H9 (cell line): Measurements from ENCODE around the gene CDH6. TPM values are rescaled to one million over a fixed set of nuclear protein-coding genes. Genes with fewer than 3 reads are reported as not detected.

Experiments
- DNase-seq: peaks from one replicate; pipeline ENCODE4 v3.0.0-alpha.2; 2017
- H2AFZ ChIP-seq: one replicate; pipeline ENCODE4 v1.6.1; 2013; ENCODE audit warnings: mild to moderate bottlenecking, low read length, control low read depth, moderate library complexity
- H2AK5ac ChIP-seq: 2 replicates; pipeline ENCODE4 v1.6.1; 2013; ENCODE audit warnings: low read length, control low read depth, mixed read lengths; ENCODE audit not compliant: insufficient read length
- H2BK120ac ChIP-seq: one replicate; pipeline ENCODE4 v1.6.1; 2013; ENCODE audit warnings: low read depth, mild to moderate bottlenecking, low read length, control low read depth, inconsistent platforms; ENCODE audit not compliant: poor library complexity, severe bottlenecking
- H2BK12ac ChIP-seq: 2 replicates; pipeline ENCODE4 v1.6.1; 2013; ENCODE audit warnings: low read length, control low read depth, mixed read lengths, low read depth; ENCODE audit not compliant: insufficient read length
- H2BK15ac ChIP-seq: 2 replicates; pipeline ENCODE4 v1.6.1; 2013; ENCODE audit warnings: low read depth, low read length, control low read depth
- H2BK20ac ChIP-seq: one replicate; pipeline ENCODE4 v1.6.1; 2013; ENCODE audit warnings: low read depth, mild to moderate bottlenecking, low read length, control low read depth, inconsistent platforms; ENCODE audit not compliant: poor library complexity, severe bottlenecking
- H2BK5ac ChIP-seq: 2 replicates; pipeline ENCODE4 v1.6.1; 2013; ENCODE audit warnings: low read length, control low read depth, mixed read lengths; ENCODE audit not compliant: insufficient read length
- H3K14ac ChIP-seq: 2 replicates; pipeline ENCODE4 v1.6.1; 2013; ENCODE audit warnings: low read length, control low read depth; ENCODE audit not compliant: insufficient read depth
- H3K18ac ChIP-seq: 2 replicates; pipeline ENCODE4 v1.6.1; 2013; ENCODE audit warnings: low read depth, mild to moderate bottlenecking, mixed read lengths, low read length, control low read depth; ENCODE audit not compliant: insufficient read length
- H3K23ac ChIP-seq: 2 replicates; pipeline ENCODE4 v1.6.1; 2013; ENCODE audit warnings: low read length, control low read depth, mixed read lengths, low read depth; ENCODE audit not compliant: insufficient read length
- H3K23me2 ChIP-seq: 2 replicates; pipeline ENCODE4 v1.6.1; 2013; ENCODE audit warnings: low read depth, mild to moderate bottlenecking, mixed read lengths, low read length, control low read depth; ENCODE audit not compliant: insufficient read length, poor library complexity, severe bottlenecking
- H3K27ac ChIP-seq: 2 replicates; pipeline ENCODE4 v1.5.1; 2013; ENCODE audit warnings: low read length, control low read depth, mixed read lengths, low read depth; ENCODE audit not compliant: insufficient read length
- H3K27me3 ChIP-seq: 2 replicates; pipeline ENCODE4 v1.6.1; 2013; ENCODE audit warnings: low read length, control low read depth, inconsistent platforms; ENCODE audit not compliant: insufficient read depth
- H3K4ac ChIP-seq: 2 replicates; pipeline ENCODE4 v1.6.1; 2013; ENCODE audit warnings: low read depth, mild to moderate bottlenecking, control low read depth, inconsistent platforms, low read length, moderate library complexity
- H3K4me1 ChIP-seq: 2 replicates; pipeline ENCODE4 v1.6.1; 2013; ENCODE audit warnings: low read length, control low read depth, inconsistent platforms; ENCODE audit not compliant: insufficient read depth
- H3K4me2 ChIP-seq: 2 replicates; pipeline ENCODE4 v1.6.1; 2013; ENCODE audit warnings: low read length, control low read depth, mixed read lengths; ENCODE audit not compliant: insufficient read length, insufficient read depth
- H3K56ac ChIP-seq: 2 replicates; pipeline ENCODE4 v1.6.1; 2013; ENCODE audit warnings: low read depth, mild to moderate bottlenecking, mixed read lengths, low read length, control low read depth; ENCODE audit not compliant: insufficient read length
- H3K79me1 ChIP-seq: 2 replicates; pipeline ENCODE4 v1.6.1; 2013; ENCODE audit warnings: low read depth, mild to moderate bottlenecking, moderate library complexity, low read length, control low read depth, inconsistent platforms; ENCODE audit not compliant: insufficient read depth, poor library complexity, severe bottlenecking
- H3K79me2 ChIP-seq: 2 replicates; pipeline ENCODE4 v1.6.1; 2013; ENCODE audit warnings: low read length, control low read depth, inconsistent platforms; ENCODE audit not compliant: insufficient read depth
- H3K9ac ChIP-seq: 2 replicates; pipeline ENCODE4 v1.6.1; 2013; ENCODE audit warnings: low read length, control low read depth, mixed read lengths; ENCODE audit not compliant: insufficient read length; ENCODE audit errors: extremely low read depth
- H3K9me3 ChIP-seq: one replicate; pipeline ENCODE4 v1.6.1; 2013; ENCODE audit warnings: low read depth, low read length, inconsistent platforms; ENCODE audit not compliant: control insufficient read depth
- H3T11ph ChIP-seq: one replicate; pipeline ENCODE4 v1.6.1; 2013; ENCODE audit warnings: mild to moderate bottlenecking, low read length, control low read depth, inconsistent platforms
- H4K20me1 ChIP-seq: one replicate; pipeline ENCODE4 v1.6.1; 2013; ENCODE audit not compliant: control insufficient read depth, insufficient read length, insufficient read depth
- H4K5ac ChIP-seq: 2 replicates; pipeline ENCODE4 v1.6.1; 2013; ENCODE audit warnings: low read depth, mild to moderate bottlenecking, mixed read lengths, low read length, control low read depth; ENCODE audit not compliant: insufficient read length
- H4K8ac ChIP-seq: replicated peaks from 2 replicates; pipeline ENCODE4 v1.6.1; 2013; ENCODE audit warnings: low read length, control low read depth, mixed read lengths, low read depth; ENCODE audit not compliant: insufficient read length
- H4K91ac ChIP-seq: 2 replicates; pipeline ENCODE4 v1.6.1; 2013; ENCODE audit warnings: low read depth, mild to moderate bottlenecking, moderate library complexity, mixed read lengths, low read length, control low read depth; ENCODE audit not compliant: insufficient read length
- H3K27ac Mint-ChIP-seq, 3 experiments: 2 replicates in 2 of 3; 3 replicates in 1 of 3; pipeline ENCODE4 v1.8.0; 2020 to 2021; ENCODE audit warnings: mixed read lengths in 3 of 3, mild to moderate bottlenecking in 1 of 3, moderate library complexity in 1 of 3
- H3K27me3 Mint-ChIP-seq: 2 replicates; pipeline ENCODE4 v1.8.0; 2021; ENCODE audit warnings: low read depth, mild to moderate bottlenecking, moderate library complexity, mixed read lengths
- H3K36me3 Mint-ChIP-seq, 3 experiments: 2 replicates in 2 of 3; 3 replicates in 1 of 3; pipeline ENCODE4 v1.8.0; 2020 to 2021; ENCODE audit warnings: low read depth in 3 of 3, mixed read lengths in 3 of 3; ENCODE audit not compliant: insufficient read depth in 1 of 3
- H3K4me1 Mint-ChIP-seq, 2 experiments: 2 replicates each; pipeline ENCODE4 v1.8.0; 2020; ENCODE audit warnings: mixed read lengths in 2 of 2
- H3K4me3 Mint-ChIP-seq, 2 experiments: 2 replicates in 1 of 2; 3 replicates in 1 of 2; pipeline ENCODE4 v1.8.0; 2020 to 2021; ENCODE audit warnings: mild to moderate bottlenecking in 2 of 2, mixed read lengths in 2 of 2, moderate library complexity in 1 of 2
- H3K9me3 Mint-ChIP-seq, 2 experiments: 2 replicates in 1 of 2; 3 replicates in 1 of 2; pipeline ENCODE4 v1.8.0; 2020; ENCODE audit warnings: mild to moderate bottlenecking in 2 of 2, mixed read lengths in 2 of 2, moderate library complexity in 1 of 2
- CTCF ChIP-seq: fragments of 200-600 bp; sonication (generic); conservative IDR thresholded peaks from 3 replicates; pipeline ENCODE4 v1.8.0; 2021; ENCODE audit warnings: antibody characterized with exemption, mild to moderate bottlenecking
- WGBS: extraction: QIAGEN DNeasy Blood & Tissue Kit; methylation state at CpG from one replicate; pipeline ENCODE4 v1.1.7; 2013; ENCODE audit warnings: missing lambda C conversion rate, low lambda C conversion rate, mixed read lengths; ENCODE audit not compliant: insufficient read length; ENCODE audit errors: extremely low coverage; 5-methylcytosine and 5-hydroxymethylcytosine counted together
- total RNA-seq: library from RNA; stranded (reverse); gene quantifications from 2 replicates; pipeline ENCODE4 v1.2.1, GENCODE V29; 2021

CDH6 gene
- total RNA-seq, 1 experiment from 2014 or later = 11.7 TPM

GRCh38 chr5:31268686-31269085 lies 75.2 kb downstream of the CDH6 start:
- Histone ChIP-seq H3K23ac (no peak overlapping the region), H2BK20ac (no peak overlapping the region), H2BK12ac (no peak overlapping the region), H4K20me1 (no peaks in the 10 kb centered on the region), H2AK5ac (no peak overlapping the region), H2BK15ac (no peak overlapping the region), H4K8ac (no peak overlapping the region), H3K79me2 (no peaks in the 10 kb centered on the region), H2BK5ac (no peak overlapping the region), H4K91ac (no peak overlapping the region), H3K27ac (no peak overlapping the region), H2BK120ac (no peak overlapping the region), H2AFZ (no peak overlapping the region), H3K9ac (no peak overlapping the region), H3K27me3 (no peaks in the 10 kb centered on the region), H3T11ph (no peak overlapping the region), H3K4me2 (no peak overlapping the region), H3K56ac (no peak overlapping the region), H4K5ac (no peak overlapping the region), H3K79me1 (no peaks in the 10 kb centered on the region), H3K4me1 (peaks cover 9% of the 10 kb centered on the region; the same call in 1 of the 2 replicates), H3K9me3 (no peaks in the 10 kb centered on the region), H3K23me2 (no peaks in the 10 kb centered on the region), H3K18ac (no peak overlapping the region), H3K14ac (no peak overlapping the region), H3K4ac (no peak overlapping the region)
- Mint-ChIP-seq H3K4me1 (peaks cover 24 to 28% of the 10 kb centered on the region in 2 experiments), H3K27me3 (no peaks in the 10 kb centered on the region), H3K4me3 (no peak overlapping the region), H3K36me3 (peaks cover 0 to 5% (median 0%) of the 10 kb centered on the region in 3 experiments; a peak in 1 of 7 replicates), H3K9me3 (no peaks in the 10 kb centered on the region), H3K27ac (no peak overlapping the region)
- no CpG with 5 or more reads among the region's 4 CpGs for WGBS
- no peak for TF ChIP-seq CTCF
- DNase-seq = no peak
